Measurements from ENCODE around the gene LMNTD2. TPM values are rescaled to one million over a fixed set of nuclear protein-coding genes. Genes with fewer than 3 reads are reported as not detected.

LMNTD2 gene
- total RNA-seq, 1 donor from 2014 or later: 1.1 TPM

DNA sequence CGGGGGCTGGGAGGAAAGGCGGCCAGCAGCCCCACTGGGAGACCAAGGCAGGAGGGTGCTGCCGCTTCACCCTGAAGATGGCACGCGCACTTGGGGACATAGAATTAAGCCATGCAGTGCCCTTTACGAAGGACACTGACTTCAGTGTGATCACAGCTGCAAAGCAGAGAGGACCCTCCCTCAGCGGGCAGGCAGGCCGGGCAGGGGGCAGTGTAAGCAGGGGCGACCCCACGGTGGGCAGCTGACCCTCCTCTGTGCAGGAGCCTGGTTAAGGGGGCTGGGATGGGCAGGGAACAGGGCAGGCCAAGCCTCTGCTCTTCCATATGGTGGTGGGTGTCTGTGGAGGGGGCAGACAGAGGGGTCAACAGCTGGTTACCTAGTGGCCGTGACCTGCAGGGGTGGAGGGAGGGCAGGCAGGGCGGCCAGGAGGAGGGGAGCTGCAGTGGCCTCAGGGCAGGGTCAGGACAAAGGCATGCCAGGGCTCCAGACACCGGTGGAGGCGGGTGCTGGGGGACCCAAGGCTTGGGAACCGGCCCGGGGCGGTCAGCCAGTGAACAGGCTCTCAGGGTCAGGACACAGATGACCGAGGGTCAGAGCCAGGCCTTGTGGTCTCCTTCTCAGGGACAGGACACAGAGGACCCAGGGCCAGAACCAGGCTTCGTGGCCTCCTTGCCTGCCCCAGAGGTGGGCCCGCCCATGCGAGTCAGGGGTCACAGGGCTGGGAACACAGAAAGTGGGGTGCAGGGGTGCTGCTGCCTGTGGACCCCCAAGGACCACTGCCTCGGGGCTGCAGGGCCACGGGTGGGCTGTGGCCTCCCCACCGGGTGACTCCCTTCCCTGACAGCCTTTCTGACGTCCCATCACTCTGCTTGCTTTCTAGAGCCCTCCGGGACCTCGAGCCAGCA is 7.2 kb downstream of the LMNTD2 start:
- Histone ChIP-seq H3K4me1 (peaks cover 11 to 12% of the 10 kb centered on the region in 2 donors), H3K9me3 (no peaks in the 10 kb centered on the region), H3K4me3 (no peak overlapping the region), H3K27me3 (peaks cover 25% of the 10 kb centered on the region), H3K27ac (no peak overlapping the region), H3K36me3 (no peaks in the 10 kb centered on the region)
- DNase-seq (ENCODE audit: low spot score in 2 of 2): no peak
- TF ChIP-seq, protein P1, sequence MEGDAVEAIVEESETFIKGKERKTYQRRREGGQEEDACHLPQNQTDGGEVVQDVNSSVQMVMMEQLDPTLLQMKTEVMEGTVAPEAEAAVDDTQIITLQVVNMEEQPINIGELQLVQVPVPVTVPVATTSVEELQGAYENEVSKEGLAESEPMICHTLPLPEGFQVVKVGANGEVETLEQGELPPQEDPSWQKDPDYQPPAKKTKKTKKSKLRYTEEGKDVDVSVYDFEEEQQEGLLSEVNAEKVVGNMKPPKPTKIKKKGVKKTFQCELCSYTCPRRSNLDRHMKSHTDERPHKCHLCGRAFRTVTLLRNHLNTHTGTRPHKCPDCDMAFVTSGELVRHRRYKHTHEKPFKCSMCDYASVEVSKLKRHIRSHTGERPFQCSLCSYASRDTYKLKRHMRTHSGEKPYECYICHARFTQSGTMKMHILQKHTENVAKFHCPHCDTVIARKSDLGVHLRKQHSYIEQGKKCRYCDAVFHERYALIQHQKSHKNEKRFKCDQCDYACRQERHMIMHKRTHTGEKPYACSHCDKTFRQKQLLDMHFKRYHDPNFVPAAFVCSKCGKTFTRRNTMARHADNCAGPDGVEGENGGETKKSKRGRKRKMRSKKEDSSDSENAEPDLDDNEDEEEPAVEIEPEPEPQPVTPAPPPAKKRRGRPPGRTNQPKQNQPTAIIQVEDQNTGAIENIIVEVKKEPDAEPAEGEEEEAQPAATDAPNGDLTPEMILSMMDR (IDR thresholded peaks at IDR 0.05): no peak
- intact Hi-C loops (cut with DNase I): no loop called here

GRCh38 chr11:551596-551995 is 8.9 kb downstream of the LMNTD2 start:
- Histone ChIP-seq H3K27me3 (peaks cover 25% of the 10 kb centered on the region), H3K4me1 (peaks cover 11 to 12% of the 10 kb centered on the region in 2 donors), H3K36me3 (no peaks in the 10 kb centered on the region), H3K27ac (no peak overlapping the region), H3K4me3 (no peak overlapping the region), H3K9me3 (no peaks in the 10 kb centered on the region)
- no peak for DNase-seq (ENCODE audit: low spot score in 2 of 2)
- TF ChIP-seq, protein P1 (IDR thresholded peaks at IDR 0.05): no peak
- intact Hi-C loops (cut with DNase I): no loop called here

DNA sequence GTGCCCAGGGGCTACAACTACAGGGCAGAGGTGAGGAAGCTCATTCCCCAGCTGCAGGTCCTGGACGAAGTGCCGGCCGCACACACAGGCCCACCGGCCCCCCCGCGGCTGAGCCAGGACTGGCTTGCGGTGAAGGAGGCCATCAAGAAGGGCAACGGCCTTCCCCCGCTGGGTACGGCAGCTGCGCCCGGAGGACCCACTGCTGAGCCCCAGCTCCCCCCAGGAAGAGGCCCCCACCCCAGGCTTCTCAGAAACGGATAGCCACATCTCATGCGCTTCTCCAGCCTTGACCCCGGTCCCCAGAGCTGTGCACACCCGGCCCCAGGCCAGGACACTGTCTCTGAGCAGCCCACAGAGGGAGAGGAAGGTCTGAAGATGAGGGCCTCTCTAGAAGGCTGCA is 9.4 kb downstream of the LMNTD2 start:
- no peak for DNase-seq (ENCODE audit: low spot score in 2 of 2)
- intact Hi-C loops (cut with DNase I): no loop called here
- Histone ChIP-seq H3K4me1 (peaks cover 11 to 12% of the 10 kb centered on the region in 2 donors), H3K4me3 (no peak overlapping the region), H3K36me3 (no peaks in the 10 kb centered on the region), H3K27me3 (peaks cover 21% of the 10 kb centered on the region), H3K27ac (no peak overlapping the region), H3K9me3 (no peaks in the 10 kb centered on the region)
- TF ChIP-seq, protein P1 (IDR thresholded peaks at IDR 0.05): no peak

- intact Hi-C loops (cut with DNase I): no loop called here
- Histone ChIP-seq H3K27me3 (peaks cover 18% of the 10 kb centered on the region), H3K36me3 (no peaks in the 10 kb centered on the region), H3K9me3 (no peaks in the 10 kb centered on the region), H3K27ac (no peak overlapping the region), H3K4me3 (no peak overlapping the region), H3K4me1 (peaks cover 6 to 11% of the 10 kb centered on the region in 2 donors)
- TF ChIP-seq, protein P1 (IDR thresholded peaks at IDR 0.05): no peak
- no peak for DNase-seq (ENCODE audit: low spot score in 2 of 2)
Measured at GRCh38 chr11:550746-551085, 9.8 kb downstream of the LMNTD2 start.

DNA sequence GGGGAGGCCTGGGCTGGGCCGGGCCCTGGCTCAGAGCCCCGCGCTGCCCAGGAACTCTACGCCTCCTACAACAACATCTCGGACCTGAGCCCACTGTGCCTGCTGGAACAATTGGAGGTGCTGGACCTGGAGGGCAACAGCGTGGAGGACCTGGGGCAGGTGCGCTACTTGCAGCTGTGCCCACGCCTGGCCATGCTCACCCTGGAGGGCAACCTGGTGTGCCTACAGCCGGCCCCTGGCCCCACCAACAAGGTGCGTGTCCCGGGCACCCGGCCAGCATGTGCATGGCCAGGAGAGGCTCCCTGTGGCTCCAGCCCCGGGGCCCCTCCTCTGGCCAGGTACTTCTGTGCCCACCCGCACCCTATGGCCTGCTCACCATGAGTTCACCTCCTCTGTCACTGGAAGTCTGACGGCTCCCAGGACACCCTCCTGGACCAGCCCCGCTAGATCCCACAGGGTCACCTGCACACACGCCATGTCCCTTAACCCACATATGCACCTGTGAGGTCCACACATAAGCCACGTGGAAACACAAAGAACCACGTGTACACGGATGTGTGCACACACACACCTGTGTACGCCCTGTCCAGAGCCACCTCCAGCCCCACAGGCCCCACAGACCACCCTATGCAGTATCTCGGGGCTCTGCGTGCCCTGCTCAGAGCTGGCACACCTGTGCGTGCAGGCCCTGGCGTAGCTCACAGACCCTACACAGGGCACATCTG is 10.4 kb downstream of the LMNTD2 start:
- intact Hi-C loops (cut with DNase I): no loop called here
- DNase-seq (ENCODE audit: low spot score in 2 of 2): no peak
- peaks cover 12% of the 10 kb centered on the region for H3K27me3 ChIP-seq

More for the DNA sequence above, 10.4 kb downstream of the LMNTD2 start:
- Histone ChIP-seq H3K4me3 (no peak overlapping the region), H3K27ac (no peak overlapping the region), H3K36me3 (no peaks in the 10 kb centered on the region), H3K4me1 (peaks cover 1 to 6% of the 10 kb centered on the region in 2 donors), H3K9me3 (no peaks in the 10 kb centered on the region)
- TF ChIP-seq, protein P1 (IDR thresholded peaks at IDR 0.05): no peak
